NCI-H2171 (cell line): Measurements from ENCODE around the gene GUCA1A.
A peak's percentile ranks its signal among the peaks of the same experiment; 100 is the strongest.

Source experiments
- DNase-seq: peaks from one replicate; lab custom pipeline; 2025; lab: John Stamatoyannopoulos, UW

The GUCA1A gene

DNA sequence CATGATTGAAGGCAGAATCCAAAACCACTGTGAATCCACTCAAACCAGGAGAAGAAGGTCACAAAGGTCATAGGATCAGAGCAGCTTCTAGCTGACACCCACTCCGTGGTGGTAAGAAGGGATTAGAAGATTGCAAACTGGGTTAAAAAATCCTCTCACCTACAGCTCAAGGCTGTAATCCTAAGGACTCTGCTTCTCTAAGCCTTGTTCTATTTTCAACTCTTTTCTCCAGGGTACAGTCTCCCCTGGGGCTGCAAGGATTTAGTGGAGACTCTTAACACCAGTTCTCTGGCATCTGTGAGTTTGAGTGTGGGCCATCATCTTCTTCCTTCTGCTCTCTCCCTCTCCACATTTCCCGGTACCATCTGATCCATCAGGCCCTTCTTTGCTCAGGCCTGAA lies at the start of gene GUCA1A:
Gene GUCA1A, plus strand, starts transcription at position 264 of the 400 bp plus-strand sequence. CDS start 250 bp downstream, outside the sequence.
- no peak for DNase-seq

DNA sequence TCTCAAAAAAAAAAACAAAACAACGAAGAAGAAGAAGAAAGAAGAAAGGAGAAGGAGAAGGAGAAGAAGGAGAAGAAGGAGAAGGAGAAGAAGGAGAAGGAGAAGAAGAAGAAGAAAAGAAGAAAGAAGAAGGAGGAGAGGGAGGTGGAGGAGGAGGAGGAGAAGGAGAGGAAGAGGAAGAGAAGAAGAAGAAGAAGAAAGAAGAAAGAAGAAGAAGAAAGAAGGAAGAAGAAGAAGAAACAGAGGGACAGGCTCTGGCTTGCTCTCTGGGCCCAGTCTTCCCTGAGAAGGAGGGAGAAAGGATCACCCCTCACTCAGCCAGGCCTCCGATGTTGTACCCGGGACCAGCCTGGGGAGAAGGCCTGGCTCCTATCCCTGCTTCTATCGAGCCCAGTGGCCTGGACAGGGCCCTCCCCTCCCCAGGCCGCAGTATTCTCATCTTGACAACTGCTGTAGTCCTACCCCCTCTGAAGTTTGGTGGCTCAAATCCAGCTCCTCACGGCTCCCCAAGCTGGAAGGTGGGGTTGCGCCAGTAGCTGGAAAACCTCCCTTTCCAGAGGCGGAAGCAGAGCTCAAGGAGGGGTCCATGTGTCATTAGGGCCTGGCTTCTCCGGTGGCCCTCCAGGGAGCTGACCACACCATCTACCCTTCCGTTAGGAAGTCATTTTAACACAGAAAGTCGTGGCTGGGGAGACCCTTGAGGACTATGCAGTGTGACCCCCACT lies 49.6 kb upstream of the GUCA1A start:
- no peak for DNase-seq

DNA sequence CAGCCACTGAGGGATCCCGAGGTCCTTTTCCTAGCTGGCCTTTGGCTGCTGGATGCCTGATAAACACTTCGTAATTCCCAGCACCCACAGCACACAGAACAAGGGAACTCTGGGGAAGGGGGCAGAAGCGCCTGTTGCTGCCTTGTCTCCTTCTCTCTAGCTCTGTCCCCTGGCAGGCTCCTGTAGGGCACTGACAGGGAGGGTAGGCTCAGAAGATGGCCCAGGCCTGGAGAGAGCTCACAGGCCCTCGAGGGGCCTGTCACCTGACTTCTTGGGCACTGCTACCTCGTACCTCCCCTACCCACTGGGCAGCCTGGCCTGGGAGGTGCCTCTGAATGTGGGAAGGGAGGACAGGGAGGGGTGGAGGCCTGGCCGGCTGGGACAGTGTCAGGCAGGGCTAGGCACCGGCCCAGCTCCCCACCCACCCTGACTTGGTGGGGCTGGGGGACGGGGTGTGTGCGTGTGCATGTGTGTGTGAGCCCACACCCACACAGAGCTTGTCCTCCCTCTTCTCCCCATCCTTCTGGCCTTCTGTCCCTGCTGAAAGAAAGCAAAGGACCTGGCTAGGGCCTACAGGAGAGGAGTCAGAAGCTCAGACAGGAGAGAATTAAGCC lies 48.8 kb upstream of the GUCA1A start:
- no peak for DNase-seq

DNA sequence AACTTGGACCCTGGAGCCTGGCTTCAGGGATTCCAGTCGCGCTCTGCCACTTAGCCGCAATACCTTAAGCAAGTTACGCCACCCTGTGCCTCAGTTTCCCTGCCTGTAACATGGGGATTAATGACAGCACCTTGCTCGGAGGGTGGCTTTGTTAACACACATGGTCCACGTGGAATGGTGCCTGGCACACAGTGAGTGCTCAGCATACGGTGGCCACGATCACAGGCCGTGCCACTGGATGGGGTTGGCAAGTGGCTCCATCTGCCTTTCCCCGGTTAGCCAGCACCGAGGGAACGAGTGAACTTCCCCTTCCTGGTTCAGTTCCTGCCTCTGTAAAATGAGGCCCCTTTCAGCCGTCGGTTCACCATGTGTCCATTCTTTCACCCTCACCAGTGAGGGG lies 47.9 kb upstream of the GUCA1A start:
- no peak for DNase-seq

DNA sequence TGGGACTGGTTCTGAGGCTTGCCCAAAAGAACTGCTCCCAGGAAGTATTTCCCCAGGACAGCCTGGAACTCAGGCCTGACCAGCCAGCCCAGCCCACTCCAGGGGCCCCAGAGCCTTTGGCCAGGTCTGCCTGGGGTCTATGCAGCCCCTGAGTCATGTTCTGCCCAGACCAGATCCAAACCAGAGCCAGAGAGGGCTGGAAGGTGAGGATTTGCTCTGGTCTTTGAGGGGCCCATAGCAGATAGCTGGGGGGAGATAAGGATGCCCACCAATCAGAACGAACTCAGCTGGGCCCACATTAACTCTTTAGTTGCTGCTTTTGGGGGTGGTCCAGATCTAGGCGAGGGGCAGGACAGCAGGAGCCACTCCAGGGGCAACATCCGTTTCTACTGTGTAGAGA lies 47.5 kb upstream of the GUCA1A start:
- DNase-seq = no peak

DNA sequence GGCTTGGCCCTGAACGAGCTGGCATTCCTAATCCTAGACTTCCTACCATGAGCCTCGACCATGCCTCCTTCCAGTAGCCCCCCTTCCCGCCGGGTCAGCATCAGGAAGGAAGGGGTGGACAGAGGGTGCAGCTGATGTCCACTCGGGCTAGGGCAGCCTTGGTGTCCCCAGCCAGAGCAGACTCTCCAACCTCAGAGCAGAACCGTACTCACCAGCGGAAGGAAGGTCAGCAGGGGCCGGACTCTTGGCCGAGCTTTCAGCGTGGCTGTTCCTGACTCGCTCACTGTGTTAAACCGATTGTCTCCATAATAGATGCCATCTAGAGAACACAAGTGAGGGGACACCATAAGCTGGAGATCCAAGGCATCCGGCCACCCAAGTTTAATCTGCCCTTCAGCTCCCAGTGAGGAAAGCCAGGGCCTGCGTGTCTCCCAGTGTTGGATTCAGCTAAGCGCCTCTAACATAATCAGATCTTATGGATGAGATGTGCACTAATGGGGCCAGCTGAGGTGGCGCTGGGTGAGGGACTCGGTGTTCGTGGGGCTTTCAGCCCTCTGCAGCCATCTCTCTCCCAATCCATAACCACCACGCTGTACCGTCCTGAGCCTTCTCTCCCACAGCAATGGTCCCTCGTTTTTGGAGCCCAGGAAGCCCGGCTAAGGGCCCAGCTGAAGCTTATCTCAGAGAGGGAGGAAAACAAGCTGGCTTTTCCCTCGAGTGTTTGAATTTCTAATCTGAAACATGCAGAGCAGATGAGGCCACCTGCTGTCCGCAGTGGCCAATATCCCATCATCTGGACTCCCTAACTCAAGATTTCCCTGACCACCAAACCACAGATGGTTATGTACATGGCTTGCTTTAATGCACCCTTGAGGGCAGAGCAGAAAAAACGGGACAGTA lies 44.5 kb upstream of the GUCA1A start:
- no peak for DNase-seq

DNA sequence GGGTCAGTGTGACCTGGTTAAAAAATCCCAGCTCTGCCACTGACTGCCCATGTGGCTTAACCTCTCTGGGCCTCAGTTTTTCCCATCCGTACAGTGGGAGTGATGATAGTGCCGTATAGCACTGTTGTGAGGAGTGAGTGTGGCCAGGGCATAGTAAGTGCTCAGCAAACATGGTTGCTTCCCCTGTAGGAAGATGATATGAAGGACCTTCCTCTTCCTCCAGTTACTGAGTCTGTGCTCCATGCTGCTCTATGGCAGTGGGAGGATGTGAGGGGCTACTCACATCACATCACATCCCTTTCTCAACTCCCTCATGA lies 43.8 kb upstream of the GUCA1A start:
- no peak for DNase-seq

DNA sequence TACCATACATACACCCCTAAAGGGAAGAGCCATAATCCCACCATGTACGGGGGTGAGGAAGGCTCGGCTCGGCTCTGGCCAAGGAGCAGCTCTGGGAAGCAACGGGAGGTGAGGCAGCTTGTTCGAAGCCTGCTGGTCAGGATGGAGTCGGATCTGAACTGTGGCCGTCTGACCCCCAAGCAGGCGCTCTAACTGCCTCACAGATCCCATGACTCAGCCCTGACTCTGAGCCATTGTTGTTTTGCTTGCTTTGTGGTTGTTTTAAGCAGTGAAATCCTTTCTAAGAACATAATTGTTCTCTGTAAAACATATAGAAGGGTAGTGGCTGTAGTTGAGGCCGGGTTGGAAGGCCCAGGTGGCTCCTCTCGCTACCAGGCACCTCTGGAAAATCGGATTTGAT lies 41.6 kb upstream of the GUCA1A start:
- no peak for DNase-seq

DNA sequence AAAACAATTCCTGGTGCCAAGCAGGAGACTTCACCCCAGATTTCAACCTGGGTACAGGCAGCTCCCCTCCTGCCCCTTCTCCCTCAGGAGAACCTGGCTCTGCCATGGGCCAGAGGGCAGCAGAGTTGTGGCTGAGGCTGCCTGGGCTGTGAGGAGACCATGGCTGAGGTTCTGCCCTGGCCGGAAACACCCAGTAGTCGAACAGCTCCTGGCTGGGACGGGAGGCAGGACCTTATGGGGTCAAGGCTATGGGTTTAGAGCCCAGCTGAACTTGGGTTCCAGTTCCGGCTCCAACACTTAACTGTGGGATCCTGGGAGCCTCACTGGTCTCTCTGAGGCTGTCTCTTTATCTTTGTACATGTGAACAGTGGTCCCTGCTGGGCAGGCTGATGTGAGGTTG lies 39.2 kb upstream of the GUCA1A start:
- DNase-seq = no peak

DNA sequence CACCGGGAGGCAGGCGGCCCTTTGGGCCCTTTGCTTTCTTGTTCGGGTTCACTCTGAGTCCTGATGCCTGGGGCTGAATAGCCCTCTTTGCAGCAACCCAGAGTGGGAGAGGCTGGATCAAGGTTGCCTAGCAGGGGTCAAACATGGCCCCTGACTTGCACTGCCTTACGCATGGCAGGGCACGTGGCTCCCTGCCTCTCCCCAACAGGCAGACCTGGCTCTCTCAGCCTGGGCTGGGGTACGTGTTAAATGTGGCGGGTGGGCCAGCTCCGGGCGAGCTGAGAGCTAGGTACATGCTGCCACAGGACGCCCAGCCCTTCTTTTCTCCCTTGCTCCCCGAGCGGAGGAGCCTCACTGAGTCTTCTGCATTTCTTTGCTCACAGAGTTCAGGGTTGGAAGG lies 38.0 kb upstream of the GUCA1A start:
- no peak for DNase-seq

DNA sequence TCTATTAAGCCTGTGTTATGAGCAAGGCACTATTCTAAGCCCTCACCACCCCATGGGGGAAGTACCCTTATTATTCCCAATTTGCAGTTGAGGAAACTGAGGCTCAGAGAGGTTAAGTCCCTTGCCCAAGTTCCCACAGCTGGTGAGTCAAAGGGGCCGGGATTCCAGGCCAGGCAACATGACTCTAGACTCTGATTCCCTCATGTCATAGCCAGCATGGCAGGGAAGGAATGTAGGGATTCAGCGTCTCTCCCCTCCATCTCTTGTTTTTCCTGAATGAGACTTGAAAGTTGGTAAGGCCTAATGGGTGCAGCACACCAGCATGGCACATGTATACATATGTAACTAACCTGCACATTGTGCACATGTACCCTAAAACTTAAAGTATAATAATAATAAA lies 37.4 kb upstream of the GUCA1A start:
- DNase-seq = no peak

DNA sequence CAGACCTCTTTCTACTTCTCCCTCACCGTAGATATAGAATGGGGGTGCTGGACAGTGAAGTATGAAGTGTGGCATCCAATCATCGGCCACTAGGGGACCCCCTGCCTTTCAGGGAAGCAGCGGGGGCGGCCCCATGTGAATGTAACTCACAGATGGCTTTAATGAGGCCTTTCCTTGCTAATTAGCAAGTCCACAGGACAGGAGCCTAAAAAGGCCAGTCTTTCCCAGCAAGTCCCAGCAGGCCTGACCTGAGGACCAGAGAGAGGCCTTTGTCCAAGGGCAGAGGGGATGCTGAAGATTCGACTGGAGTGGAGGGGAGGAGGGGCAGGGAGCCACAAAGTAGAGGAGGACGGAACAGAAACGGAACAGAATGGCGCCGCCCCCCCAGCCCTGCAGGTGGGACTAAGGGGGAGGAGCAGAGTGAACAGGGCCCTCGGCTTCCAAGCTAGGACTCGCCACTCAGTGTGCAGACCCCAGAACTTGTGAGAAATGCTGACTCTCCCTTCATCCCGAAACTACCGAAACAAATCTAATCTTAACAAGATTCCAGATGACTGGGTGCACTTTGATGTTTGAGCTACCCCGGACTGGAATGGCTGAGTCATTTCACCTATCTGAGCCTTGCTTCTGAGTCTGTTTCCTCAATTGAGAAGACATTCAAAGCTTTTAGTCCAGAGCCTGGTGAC lies 36.5 kb upstream of the GUCA1A start:
- DNase-seq = no peak

DNA sequence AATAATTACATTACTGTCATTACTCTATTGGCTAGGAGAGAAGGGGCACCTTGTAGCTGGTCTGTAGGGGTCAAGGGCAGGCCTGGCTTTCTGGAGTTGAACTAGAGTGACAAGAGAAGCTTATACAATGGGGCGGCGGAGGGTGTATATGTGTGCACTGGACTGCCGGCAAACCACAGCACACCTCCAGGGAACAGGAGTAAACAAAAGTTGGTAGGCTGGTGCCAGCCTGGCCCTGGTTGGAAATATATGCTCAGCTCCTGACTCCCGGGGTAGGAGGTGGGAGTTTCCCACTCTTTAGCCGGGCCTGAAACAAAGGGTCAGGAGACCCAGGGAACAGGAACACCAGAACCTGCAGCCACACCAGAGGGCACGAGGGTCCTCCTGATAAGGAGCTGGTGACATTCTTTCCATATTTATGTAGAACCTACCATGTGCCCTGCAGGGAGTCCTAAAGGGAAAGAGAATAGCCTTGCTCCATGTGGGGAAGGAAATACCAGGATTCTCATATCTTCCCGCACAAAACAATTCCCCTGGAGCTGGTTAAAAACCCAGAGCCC lies 35.9 kb upstream of the GUCA1A start:
- no peak for DNase-seq

DNA sequence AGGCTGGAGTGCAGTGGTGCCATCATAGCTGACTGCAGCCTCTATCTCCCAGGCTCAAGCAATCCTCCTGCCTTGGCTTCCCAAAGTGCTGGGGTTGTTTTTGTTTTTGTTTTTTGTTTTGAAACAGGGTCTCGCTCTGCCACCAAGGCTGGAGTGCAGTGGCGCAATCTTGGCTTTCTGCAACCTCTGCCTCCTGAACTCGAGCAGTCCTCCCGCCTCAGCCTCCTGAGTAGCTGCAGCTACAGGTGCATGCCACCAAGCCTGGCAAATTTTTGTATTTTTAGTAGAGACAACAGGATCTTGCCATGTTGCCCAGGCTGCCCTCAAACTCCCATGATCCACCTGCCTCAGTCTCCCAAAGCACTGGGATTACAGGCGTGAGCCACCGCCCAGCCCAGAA lies 35.0 kb upstream of the GUCA1A start:
- no peak for DNase-seq

DNA sequence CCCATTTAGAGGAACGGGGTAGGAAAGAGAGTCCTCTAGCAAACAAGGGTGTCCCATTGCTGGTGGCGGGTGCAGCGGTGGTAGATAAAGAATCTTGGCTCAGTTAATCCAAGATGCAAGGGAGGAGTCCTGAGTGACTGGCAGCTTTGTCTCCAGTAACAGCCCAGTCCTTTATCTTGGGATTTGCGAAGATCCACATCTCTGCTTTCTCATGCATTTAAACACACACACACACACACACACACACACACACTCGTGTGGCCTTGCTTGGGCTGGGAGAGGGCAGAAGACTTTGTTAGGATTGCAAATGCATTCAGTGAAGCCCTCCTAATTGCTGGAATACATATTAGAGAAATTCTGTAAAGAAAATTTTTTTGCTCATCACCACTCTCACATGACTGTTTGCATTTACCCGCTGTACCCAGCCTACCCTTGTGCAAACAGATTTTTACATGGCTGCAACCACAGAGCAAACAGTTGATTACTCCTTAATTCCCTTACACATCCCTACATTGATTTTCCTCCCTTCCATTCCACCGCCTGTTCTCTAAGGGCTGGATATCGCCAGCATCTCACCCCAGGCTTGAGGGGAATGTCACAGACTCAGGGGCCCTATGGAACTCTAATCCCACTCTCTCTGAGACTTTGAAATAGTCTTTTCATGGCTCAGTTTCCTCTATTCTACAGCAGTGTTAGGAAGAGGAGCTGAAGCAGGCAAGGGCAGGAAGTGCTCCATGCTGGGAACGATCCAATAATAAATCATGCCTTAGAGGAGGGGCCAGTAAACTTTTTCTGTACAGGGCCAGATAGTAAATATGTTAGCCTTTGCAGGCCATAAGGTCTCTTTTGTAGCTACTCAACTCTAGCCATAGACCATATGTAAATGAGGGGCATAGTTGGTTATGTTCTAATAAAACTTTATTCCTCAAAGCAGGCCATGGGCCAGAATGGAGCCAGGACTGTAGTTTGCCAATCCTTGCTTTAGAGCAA lies 34.2 kb upstream of the GUCA1A start:
- no peak for DNase-seq

DNA sequence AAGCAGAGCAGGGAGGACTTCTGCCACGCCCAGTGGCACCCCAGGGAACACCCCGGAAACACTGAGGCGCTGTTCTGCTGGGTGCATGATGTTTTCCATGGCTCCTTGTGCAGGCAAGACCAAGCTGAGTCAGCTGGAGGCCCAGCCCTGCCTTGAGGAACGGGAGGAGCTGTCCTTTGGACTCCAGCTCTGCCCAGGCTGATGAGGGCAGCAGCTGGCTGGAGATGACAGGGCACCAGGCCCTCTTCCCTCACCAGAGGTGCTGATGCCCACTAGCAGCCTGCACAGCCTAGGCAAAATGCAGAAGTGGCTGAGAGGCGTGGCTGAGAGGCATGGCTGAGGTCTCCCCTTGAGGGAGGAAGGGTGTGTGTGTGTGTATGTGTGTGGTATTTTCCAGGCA lies 33.1 kb upstream of the GUCA1A start:
- no peak for DNase-seq

DNA sequence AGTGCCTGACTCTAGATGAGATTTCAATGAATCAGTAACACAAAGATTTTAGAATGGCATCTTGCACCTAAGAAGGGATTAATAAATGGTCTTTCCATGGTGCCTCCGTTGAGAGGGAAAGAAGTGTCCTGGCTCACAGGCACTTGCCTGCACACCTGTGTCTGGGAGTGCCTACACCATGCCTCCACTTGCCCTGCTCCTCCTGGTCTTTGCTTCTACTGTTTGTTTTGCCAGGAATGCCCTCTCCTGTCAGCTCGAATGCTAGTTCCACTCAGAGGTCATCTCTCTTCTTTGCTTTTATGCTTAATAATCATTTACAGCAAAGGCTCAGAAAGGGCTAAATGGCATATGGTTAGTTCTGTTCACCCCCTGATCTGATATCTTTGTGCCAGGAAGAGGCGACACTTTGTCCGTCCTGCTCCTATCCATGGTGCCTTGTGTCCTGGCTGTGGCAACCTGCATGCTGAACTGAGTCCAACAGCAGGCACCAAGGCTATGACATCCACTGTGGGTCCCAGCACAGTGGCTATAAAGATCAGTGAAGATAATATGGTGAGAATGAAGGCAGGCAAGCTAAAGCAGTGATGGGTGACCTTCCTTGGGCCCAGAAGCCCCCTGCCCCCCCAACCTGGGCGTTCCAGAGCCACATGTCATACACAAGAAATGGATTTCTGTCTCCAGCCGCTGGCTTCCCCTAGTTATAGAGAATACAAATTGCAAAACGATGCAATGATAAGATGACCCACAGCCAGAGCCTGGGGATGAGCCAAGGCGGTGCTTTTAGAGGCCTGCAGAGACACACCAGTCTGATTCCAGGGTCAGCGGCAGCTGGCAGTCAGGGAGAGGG lies 32.2 kb upstream of the GUCA1A start:
- DNase-seq = no peak

DNA sequence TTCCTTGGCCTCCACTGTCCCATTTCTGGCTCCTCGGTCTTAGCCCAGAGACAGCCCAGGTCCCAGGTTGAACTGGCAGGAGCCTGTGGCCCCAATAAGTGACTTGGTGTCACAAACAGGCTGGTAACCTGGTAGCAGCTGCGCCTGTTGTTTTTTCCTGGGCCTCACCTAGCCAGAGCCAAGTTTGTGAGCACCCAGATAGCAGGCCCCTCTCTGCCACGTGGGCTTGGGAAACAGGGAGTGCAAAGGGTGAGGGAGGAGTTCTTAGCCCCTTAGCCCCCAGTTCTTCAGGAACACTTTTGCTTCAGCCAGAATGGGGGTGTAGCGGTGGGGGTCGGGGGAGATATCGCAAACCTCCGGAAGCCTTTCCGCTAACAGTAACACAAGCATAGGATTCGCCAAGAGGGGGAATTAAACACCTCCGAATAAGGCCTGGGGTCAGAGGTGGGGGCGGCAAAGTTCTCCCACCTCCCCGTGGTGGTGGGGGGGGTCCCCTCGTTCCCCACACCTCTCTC lies 31.5 kb upstream of the GUCA1A start:
- DNase-seq = no peak

DNA sequence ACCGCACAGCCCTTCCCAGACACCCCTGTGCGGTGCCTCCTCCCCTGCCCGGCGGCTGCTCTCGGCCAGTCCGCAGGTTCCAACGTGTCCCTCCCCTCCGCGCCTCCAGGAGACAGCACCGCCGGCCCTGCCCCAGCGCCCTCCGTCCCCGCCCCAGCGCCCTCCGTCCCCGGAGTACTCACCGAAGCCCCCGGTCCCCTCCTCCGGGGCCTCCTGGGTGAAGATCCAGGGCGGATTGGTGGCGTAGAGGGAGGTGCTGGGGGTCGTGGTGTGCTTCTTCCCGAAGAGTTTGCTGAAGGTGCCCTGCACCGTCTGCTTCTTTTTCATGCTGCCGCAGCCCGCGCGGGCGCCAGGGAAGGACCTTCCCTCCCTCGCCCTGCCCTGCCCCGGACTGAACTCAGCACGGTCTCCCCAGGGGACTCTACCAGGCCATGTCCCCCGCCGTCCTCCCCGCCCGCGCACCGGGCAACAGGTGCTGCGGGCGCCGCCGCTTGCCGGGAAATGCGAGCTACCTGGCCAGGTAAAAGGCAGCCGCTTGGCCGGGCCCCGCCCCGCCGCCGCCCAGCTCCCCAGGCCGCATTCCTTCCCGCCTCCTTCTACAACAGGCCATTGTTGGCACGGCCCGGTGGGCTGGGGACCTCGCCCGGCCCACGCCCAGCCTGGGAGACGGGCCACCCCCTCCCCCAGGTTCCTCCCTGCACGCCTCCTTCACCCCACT lies 30.9 kb upstream of the GUCA1A start, which contains the start of gene C6orf132:
Gene C6orf132, minus strand, starts transcription at position 503 of the 718 bp plus-strand sequence. Its CDS starts 176 bp downstream, at position 327.
- peak; percentile 7 for DNase-seq
